ENCODE data around the gene CAMKK1.

The CAMKK1 gene

DNA sequence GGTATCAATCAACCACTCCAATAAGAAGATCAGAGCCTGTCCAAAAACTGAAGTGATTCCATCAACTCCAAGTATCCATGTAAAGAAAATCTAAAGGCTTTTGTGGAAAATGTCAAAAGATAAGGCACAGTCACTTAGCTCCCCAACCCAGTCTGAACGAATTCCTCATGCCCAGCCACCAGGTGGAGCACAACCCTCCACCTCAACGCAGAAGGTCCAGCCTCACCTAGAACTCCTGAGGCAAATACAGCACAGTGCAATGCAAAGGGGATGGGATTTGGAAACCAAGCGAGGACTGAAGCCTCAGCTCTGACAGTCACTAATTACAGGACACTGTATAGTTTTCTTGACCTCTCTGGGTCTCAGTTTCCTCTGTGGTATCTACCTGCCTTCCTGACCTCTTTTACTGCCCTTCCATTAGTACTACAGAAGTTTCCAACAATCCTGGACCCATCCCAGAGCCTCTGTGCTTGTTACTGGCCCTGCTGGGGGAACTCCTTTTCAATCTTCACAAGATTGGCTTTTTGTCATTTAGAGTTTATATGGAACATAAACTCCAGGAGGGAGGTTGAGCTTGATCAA, 48.8 kb downstream of the CAMKK1 start:
- FAIRE-seq: no peak

DNA sequence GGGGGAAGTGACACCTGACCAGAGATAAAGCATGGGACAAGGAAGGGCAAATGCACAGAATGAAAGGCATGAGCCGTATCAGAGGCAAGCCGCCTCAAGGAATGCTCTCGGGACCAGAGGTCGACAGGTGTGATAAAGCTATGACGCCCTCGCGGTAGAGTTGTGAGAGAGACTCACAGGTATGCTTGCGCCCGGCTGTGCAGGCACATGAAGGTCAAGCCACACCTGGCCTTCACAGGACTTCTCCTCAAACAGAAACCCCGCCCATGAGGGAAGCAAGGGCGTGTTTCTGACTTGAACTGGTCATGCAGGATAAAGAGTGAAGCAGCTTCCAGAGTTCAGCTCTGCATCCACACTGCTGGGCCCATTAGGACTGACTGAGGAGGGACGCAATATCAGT, 54.6 kb downstream of the CAMKK1 start:
- FAIRE-seq: no peak

DNA sequence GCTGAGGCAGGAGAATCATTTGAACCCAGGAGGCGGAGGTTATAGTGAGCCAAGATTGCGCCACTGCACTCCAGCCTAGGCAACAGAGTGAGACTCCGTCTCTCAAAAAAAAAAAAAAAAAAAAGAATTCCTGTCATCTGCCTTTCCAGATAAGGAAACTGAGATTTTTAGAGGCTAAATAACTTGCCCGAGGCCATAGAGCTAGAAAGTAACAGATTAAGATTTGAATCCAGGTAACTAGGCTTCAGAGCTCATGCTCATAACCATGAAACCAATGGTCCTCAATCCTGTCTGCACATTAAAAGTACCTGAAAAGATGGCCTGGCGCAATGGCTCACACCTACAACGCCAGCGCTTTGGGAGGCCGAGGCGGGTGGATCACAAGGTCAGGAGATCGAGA, 56.3 kb downstream of the CAMKK1 start:
- FAIRE-seq: no peak

DNA sequence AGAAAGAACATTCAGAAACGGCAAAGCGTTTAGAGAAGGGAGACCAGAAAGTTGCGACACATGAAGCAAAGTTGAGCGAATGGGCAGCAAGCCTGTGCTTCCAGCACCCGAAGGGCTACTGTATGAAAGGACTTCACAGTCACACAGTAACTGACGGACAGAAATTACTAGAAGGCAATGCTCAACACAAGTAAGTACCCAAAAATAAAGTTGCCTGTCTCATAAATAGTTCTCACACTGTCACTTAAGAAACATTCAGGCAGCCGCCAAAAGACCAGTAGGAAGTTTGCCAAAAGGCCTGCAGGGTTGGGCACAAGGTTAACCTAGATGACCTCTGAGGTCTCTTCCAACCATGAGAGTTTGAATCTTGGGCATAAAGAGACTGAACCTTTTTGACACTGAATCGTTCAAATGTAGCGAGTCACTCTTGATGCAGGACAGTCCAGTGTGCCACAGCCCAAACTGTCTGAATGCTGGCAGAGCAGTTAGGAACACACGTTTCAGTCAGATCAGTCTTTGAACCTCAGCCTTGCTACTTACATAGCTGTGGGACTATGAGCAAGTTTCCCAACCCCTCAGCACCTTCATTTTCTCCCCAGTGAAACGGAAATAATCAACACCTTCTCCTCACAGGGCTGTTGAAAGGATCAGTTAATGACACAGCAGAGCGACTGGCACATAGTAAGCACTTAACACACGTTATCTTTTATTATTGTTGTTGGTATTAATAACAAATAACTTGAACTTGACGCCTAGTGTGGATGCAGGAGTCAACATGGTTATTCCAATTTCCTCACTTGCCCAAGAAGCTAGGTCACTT, 57.2 kb downstream of the CAMKK1 start:
- FAIRE-seq: no peak

DNA sequence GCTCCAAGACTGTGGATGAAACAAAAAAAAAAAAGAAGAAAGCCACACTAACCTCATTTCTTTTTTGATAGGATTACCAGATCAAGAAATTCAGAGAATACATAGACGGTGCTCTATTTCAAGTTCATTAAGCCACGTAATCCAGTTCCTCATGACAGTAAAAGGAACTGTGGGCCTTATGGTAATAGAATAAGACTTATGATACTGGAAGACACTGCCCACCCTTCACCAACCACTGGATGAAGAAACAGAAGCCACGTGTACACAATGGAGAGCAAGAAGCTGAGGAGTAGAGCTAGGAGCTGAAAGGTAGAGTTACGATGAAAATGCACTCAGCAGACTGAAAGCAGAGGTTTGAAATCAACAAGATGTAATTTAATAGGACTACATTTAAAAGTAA, 58.0 kb downstream of the CAMKK1 start:
- FAIRE-seq: no peak

DNA sequence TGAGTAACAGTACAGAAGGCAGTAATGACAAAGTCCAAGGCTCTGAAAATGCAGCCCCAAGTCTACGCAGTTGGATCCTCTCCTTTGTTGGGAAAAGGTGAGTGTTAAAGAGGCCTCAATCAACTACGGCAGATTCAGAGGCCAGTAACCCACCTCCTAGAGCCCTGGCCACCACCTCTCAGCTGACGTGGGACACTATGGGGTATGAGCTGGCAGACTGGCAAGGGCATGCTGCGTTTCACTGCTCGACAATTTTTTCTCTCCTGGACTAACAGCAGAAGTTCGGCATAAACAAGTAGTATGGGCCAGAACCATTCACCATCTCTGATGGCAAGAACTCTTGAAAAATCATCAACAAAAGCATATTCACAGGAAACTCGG, 64.0 kb downstream of the CAMKK1 start:
- no peak for FAIRE-seq

DNA sequence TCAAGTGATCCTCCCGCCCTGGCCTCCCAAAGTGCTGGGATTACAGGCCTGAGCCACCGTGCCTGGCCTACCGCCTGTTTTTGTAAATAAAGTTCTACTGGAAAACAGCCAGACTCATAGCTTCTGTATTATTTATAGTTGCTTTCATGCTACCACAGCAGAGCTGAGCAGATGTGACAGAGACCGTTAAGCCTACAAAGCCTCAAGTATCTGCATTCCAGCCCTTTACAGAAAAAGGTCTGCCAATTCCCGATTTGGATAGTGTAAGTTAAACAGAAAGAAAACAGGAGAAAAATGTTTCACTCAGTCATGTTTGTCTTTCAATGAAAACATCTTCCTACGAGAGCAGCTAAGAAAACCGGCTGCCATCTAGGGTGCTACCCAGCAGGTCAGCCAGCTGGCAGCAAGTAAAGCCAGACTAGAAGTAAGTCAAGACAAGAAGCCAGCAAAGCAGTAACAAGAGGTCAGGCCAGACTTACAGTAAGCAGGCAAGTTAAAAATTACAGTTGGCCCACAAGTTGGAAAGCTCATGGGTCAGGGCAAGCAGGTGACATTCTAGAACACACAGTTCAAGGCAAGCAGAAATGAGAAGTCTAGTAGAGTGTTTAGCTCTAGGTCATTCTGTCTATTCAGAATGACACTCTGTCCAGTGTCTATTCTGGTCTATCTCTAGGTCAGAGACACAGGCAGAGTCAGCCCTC, 64.6 kb downstream of the CAMKK1 start:
- FAIRE-seq: no peak

DNA sequence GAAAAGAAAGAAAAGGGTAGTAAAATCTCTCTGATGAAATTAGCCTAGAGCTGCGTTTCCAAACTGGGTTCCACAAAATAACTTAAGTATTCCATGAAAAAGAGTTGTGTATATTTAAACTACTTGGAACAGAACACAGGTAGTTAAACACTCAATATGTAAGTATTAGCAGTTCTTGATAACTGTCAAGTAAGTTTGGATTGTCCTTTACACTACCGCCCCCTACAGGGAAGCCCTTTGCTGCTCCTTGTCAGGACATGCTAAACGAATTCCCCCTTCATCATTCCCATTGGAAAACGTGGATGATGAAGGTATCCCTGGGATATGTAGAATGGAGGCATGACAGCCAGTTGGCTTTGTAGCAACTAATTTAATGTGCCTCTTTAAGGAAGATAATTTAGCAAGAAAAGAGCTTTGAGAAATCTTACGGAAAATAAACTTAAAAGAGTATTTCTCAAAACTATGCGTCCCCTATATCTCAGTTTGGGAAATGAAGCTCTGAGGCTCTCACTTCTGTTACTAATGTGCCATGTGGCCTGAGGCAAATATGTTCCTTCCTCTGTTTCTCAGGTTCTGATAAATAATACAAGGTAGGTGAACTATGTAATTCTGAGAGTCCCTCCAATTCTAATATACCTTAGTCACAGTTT, 65.6 kb downstream of the CAMKK1 start:
- FAIRE-seq: peak; percentile 41

DNA sequence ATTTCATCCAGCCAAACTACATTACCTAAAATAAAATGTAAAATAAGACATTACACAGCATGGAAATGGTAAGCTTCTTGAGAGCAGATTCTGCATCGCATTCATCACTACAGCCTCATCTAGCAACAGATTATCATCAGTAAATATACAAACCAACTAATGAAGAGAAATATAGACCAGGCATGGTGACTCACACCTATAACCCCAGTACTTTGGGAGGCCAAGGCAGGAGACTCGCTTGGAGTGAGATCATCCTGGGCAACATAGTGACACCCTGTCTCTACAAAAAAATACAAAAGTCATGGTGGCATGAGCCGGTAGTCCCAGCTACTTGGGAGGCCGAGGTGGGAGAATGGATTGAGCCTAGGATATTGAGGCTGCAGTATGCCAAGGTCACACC, 66.7 kb downstream of the CAMKK1 start:
- no peak for FAIRE-seq

DNA sequence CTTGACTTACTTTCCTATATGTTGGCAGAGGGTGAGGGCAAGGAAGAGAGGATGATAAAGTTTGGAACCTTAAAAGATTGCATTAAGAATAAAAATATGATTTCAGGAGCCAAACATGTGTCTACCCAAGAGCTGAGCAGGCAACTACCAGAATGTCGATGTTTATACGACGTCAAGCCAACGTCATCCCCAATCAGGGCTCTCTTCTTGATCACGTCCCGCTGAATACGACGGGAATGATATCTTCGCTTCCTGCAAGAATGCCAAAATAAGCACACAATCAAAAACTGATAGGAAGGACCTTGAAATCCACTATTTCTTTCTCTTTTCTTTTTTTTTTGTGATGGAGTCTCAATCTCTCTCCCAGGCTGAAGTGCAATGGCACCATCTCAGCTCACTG, 71.8 kb downstream of the CAMKK1 start:
- FAIRE-seq: no peak

DNA sequence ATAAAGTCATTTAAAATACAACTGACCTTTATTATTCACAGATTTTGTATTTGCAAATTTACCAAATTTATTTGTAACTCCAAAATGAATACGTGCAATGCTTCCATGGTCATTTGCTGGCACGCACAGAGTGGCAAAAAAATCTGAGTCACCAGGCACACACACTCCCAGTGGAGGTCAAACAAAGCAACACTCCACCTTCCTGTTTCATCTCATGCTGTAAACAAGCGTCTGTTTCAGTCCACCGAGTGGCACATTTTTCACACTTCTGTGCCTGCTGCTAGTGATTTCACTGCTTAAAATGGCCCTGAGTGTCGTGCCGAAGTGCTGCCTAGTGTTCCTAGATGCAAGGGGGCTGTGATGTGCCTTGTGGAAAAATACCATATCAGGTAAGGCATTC, 74.1 kb downstream of the CAMKK1 start:
- no peak for FAIRE-seq

DNA sequence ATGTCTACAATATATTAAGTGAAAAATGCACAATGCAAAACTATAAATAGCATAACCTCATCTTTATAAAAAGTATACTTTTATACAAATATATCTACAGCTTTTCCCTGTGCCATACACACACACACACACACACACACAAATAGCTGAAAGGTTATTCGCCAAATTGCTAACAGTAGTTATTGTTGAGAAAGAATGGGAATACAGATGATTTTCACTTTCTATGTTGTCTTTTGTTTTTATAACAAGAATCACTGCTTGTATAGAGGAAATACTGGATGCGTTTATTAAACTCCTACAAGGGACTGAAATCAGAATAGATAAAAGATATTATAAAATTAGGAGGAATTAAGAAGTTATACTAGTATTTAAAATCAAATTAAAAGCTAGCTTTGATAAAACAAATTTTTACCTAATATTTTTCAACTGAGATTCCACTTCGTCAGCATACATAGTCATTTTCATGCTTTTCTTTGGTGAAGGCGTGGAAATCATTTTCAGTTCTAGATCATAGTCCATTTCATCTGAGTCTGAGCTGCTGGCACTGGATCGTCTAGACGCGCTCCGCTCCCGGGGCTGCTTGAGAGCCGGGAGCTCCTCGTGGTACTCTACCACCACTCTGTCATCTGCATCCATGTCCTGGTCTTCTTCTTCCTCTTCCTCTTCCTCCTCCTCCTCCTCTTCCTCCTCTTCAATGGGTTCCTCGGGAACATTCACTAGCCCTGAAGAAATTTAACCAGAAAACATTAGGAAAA, 74.8 kb downstream of the CAMKK1 start:
- FAIRE-seq: no peak

DNA sequence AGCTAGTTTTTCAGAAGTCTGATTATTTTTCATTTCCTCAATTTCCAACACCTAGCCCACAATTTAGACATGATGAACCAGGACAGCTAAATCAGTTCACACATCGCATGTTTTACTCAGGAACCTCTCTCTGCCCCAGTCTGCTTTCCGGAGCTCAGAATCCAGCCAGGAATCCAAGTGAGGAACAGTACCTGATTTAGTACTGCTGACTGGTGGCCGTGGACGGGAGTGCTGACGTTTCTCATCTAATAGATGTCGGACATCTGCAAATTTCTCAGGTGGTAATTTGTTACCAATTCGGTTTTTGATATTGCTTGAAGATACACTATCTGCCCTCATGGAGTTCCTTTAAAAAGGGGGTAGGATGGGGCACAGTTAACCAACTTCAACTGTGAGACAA, 76.9 kb downstream of the CAMKK1 start:
- no peak for FAIRE-seq

DNA sequence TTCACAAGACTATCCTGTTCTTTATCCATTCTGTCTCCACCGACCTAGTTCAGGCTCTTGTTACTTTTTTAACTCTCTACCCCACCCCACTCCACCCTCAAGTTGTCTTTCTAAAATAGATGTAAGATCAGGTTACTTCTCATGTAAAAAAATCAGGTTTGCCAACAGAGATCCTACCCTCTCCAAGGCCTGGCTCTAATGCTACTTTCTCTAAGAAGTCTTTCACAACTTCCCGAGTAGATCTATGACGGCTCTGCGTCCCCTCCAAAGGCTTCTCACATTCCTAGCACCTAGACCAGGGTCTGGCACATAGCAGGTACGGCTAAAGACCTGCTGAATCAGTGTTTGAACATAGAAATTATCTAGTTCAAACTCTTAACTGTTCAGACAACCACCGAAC, 77.7 kb downstream of the CAMKK1 start:
- FAIRE-seq: no peak

DNA sequence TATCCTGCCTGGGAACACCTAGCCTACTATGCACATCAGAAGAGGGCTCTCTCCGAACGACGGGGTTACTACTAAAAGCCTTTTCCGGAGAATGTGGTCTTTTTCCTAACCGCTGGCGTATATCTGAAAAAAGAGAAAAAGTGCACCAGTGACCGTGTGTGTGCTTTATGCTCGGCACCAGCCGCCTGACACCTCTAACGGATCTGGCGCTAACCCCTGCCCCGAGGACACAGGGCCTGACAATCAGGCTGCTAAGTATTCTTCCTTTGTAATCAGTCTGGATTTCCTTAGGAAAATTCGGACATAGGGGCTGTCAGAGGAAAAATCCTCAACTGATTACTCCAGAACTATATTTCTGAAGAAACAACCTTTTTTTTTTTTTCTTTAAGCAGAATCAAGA, 78.5 kb downstream of the CAMKK1 start:
- no peak for FAIRE-seq

DNA sequence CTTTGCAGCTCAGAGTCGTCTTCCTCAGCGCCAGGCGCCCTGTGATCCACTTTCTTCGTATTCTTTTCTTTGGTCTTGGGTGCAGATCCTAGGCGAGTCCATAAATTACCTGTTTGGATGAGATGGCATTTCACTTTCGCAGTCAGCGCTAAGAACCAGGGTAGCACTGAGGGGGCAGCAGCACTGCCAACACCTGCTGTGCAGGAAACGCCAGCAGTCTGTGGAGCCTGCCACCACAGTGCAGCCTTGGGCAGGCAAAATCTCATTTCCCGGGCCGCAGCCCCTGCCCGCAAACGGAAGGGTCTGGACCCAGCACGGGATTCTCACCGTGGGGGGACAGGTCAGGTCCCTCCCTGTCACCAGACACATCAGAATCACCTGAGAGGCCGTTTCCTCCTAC, 79.7 kb downstream of the CAMKK1 start:
- no peak for FAIRE-seq

DNA sequence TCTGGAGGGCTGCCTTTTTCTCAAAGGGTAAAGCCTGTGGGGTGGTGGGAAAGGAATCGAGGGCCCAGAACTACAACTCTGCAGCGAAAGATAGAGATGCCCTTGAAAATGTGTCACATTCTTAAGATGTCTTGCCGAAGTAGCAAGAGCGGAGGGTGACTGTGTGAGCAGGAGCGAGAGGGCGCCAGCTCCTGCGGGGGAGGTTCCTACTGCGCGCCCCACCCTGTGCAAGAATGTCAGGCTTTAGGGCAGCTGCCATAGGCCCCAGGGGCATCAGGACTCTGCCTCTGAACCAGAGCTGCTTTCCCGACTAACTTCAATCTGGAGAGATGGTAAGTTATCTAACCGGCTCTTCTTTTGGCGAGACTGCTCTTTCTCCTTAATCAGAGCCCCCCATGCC, 80.1 kb downstream of the CAMKK1 start:
- no peak for FAIRE-seq

DNA sequence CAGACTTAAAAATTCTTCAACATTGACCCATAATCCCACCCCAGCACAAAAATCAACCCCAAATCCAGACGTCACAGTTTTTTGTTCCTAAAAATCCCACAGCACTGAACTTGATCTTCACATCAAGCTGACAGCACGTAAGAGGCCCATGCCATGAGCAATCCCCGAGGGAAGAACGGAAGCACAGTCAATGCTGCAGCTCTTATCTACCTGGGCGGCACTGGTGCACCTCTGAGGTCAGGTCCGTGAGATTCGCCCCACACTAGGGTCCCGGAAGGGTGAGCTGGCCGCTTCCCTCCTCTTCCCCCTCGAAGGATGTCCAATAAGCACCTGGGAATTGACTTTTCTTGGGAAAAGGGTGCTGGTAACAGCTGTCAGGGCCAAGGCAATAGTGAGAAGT, 80.6 kb downstream of the CAMKK1 start:
- no peak for FAIRE-seq

All from TTC549 (cell line).